Progenitor cell of endocrine pancreas (in vitro differentiated cells): ENCODE data around the gene NFAM1. TPM values are rescaled to one million over a fixed set of nuclear protein-coding genes. Genes with fewer than 3 reads are reported as not detected.
A peak's percentile ranks its signal among the peaks of the same experiment; 100 is the strongest.

Experiments used
- DNase-seq: peaks from one replicate; pipeline ENCODE4 v3.0.0; 2021; ENCODE audit warnings: low spot score; ENCODE audit not compliant: unreplicated experiment
- H3K27ac Mint-ChIP-seq: 2 replicates; pipeline ENCODE4 v1.8.0; 2021; ENCODE audit warnings: mild to moderate bottlenecking, moderate library complexity, mixed read lengths
- H3K27me3 Mint-ChIP-seq: 2 replicates; pipeline ENCODE4 v1.8.0; 2021; ENCODE audit warnings: mixed read lengths
- H3K36me3 Mint-ChIP-seq: 2 replicates; pipeline ENCODE4 v1.8.0; 2022; ENCODE audit warnings: mixed read lengths; ENCODE audit not compliant: insufficient read depth
- H3K4me1 Mint-ChIP-seq: 2 replicates; pipeline ENCODE4 v1.8.0; 2021; ENCODE audit warnings: low read depth, mixed read lengths
- H3K4me3 Mint-ChIP-seq: 2 replicates; pipeline ENCODE4 v1.8.0; 2021; ENCODE audit warnings: low read depth, mild to moderate bottlenecking, moderate library complexity, mixed read lengths
- H3K9me3 Mint-ChIP-seq: 2 replicates; pipeline ENCODE4 v1.8.0; 2021; ENCODE audit warnings: low read depth, mixed read lengths
- CTCF ChIP-seq: fragments of 200-600 bp; sonication (generic); IDR thresholded peaks from one replicate; pipeline ENCODE4 v1.5.0; 2021; ENCODE audit warnings: antibody characterized with exemption, mild to moderate bottlenecking; ENCODE audit not compliant: unreplicated experiment
- total RNA-seq: library from RNA; stranded (reverse); gene quantifications from 2 replicates; pipeline ENCODE4 v1.2.1, GENCODE V29; 2021

The NFAM1 gene
- total RNA-seq, 1 donor from 2014 or later: 0.31 TPM

- H3K27ac Mint-ChIP-seq: no peak overlapping the region
- peaks cover 24% of the 10 kb centered on the region for H3K27me3 Mint-ChIP-seq
- H3K4me1 Mint-ChIP-seq: no peaks in the 10 kb centered on the region
- no peaks in the 10 kb centered on the region for H3K9me3 Mint-ChIP-seq
- TF ChIP-seq CTCF: no peak
- no peak for DNase-seq
- no peaks in the 10 kb centered on the region for H3K36me3 Mint-ChIP-seq
- H3K4me3 Mint-ChIP-seq: no peak overlapping the region
These were observed 38.3 kb upstream of the NFAM1 start for GRCh38 chr22:42470366-42471082.

GRCh38 chr22:42468841-42469240 is 36.6 kb upstream of the NFAM1 start:
- no peak for DNase-seq
- peaks cover 20% of the 10 kb centered on the region for H3K27me3 Mint-ChIP-seq
- no peak overlapping the region for H3K4me3 Mint-ChIP-seq
- H3K9me3 Mint-ChIP-seq: no peaks in the 10 kb centered on the region
- no peaks in the 10 kb centered on the region for H3K36me3 Mint-ChIP-seq
- H3K4me1 Mint-ChIP-seq: no peaks in the 10 kb centered on the region
- no peak overlapping the region for H3K27ac Mint-ChIP-seq
- TF ChIP-seq CTCF: no peak

GRCh38 chr22:42462016-42462415 is 29.8 kb upstream of the NFAM1 start:
- Mint-ChIP-seq H3K9me3 (no peaks in the 10 kb centered on the region), H3K27ac (peak overlapping the region; percentile 36), H3K4me1 (peaks cover 28% of the 10 kb centered on the region), H3K36me3 (no peaks in the 10 kb centered on the region), H3K4me3 (no peak overlapping the region), H3K27me3 (peaks cover 17% of the 10 kb centered on the region)
- no peak for DNase-seq
- no peak for TF ChIP-seq CTCF

- Mint-ChIP-seq H3K4me1 (peaks cover 28% of the 10 kb centered on the region), H3K27me3 (peaks cover 17% of the 10 kb centered on the region), H3K4me3 (no peak overlapping the region), H3K9me3 (no peaks in the 10 kb centered on the region), H3K27ac (no peak overlapping the region), H3K36me3 (no peaks in the 10 kb centered on the region)
- TF ChIP-seq CTCF: no peak
- no peak for DNase-seq
These were observed 29.3 kb upstream of the NFAM1 start for GRCh38 chr22:42461511-42461910.

GRCh38 chr22:42459287-42460063 is 27.3 kb upstream of the NFAM1 start:
- peaks cover 17% of the 10 kb centered on the region for H3K27me3 Mint-ChIP-seq
- no peak for TF ChIP-seq CTCF
- H3K9me3 Mint-ChIP-seq: no peaks in the 10 kb centered on the region
- H3K27ac Mint-ChIP-seq: no peak overlapping the region
- DNase-seq: no peak
- H3K36me3 Mint-ChIP-seq: no peaks in the 10 kb centered on the region
- H3K4me1 Mint-ChIP-seq: peaks cover 28% of the 10 kb centered on the region
- peak overlapping the region; percentile 11 for H3K4me3 Mint-ChIP-seq
